GM18505 (cell line): ENCODE measurements around the gene OTC.

Experiments
- ATAC-seq: cut with Tn5 transposase; IDR thresholded peaks from one replicate; pipeline ENCODE4 v1.9.1; 2021; ENCODE audit not compliant: unreplicated experiment
- POLR2A ChIP-seq: IDR thresholded peaks from 4 replicates; pipeline ENCODE4 v1.6.1; 2011; ENCODE audit warnings: borderline replicate concordance; ENCODE audit not compliant: insufficient read depth, insufficient read length; ENCODE audit errors: extremely low read depth

OTC gene

GRCh38 chrX:38376747-38377146, 24.3 kb downstream of the OTC start:
- no peak for TF ChIP-seq POLR2A
- no peak for ATAC-seq

DNA sequence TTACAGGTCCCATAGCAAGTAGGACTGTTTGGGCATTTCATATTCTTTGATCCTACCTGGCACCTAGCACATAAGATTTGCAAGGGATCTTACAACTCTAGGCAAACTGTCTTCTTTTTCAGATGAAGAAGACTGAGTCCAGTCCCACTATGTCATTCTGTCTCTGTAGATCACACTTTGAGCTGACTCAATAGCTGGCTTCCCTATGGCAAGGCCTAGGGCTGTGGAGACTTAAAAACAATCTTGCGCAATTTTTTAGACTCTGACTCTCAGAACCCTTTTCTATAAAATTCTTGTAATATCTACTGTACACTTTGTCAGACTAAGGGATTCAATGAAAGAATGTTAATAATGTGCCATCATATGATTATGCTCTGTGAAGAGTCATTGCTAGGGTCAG, 26.7 kb downstream of the OTC start:
- no peak for ATAC-seq

GRCh38 chrX:38382663-38383062, 30.3 kb downstream of the OTC start:
- no peak for TF ChIP-seq POLR2A
- no peak for ATAC-seq

More for the DNA sequence above, 26.7 kb downstream of the OTC start:
- no peak for TF ChIP-seq POLR2A

GRCh38 chrX:38400389-38400910, 48.0 kb downstream of the OTC start:
- ATAC-seq, result no peak
- no peak for TF ChIP-seq POLR2A

DNA sequence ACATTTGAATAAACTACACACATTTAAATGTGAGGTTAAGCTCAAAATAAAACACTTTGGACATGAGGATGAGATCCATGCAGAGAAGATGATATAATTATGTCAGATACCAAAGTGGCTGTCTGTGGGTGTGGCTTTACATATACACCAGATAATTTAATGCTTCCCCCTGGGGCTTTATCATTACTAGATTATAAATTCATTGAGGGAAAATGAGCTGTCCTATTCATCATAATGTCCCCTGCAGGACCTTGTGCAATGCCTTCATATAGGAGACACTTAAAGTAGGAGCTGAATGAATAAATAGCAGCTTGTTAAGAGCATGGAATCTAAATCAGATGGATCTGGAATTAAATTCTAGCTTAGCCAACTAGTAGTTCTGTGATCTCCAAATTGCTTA, 49.7 kb downstream of the OTC start:
- TF ChIP-seq POLR2A, result no peak
- no peak for ATAC-seq

GRCh38 chrX:38403834-38404233, 51.4 kb downstream of the OTC start:
- ATAC-seq, result no peak
- no peak for TF ChIP-seq POLR2A

DNA sequence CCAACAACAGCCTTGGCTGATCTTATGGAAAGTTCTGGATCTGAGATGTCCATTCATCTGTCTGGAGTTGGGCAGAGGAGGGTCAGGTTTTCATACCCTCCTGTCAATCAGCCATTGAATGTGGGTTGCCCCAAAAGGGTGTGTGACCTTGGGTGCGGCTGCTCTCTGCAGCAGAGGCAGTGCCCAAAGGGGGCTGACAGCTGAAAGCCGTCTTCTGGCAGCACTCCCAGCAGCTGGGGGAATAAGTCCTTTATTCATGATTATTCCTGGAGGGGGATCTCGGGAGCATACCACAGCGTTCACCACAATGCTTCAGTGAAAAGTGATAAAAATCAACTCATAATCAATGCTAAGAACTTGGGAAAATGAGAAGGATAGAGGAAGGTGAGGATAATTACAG, 54.7 kb downstream of the OTC start:
- ATAC-seq, result no peak
- TF ChIP-seq POLR2A, result no peak

- TF ChIP-seq POLR2A, result no peak
- ATAC-seq, result no peak
Measured at GRCh38 chrX:38409289-38409688, 56.9 kb downstream of the OTC start.

DNA sequence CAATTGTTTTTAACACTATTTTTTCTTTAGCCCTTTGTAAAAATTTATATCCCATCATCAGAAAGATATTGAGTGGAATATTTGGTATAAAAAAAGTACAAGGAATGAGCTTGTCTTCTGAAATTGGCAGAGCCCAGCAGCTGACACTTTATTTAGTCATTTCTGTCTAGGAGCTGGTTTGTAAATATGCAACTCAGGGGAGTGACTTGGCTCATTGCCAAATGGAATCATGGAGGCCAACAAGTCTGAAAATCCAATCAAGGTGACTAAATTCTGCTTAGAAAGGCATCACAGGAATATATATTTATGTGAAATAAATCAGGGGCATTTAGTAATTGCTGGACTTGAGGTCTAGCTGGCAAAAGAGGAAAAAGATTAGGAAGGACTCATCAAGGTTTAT, 74.4 kb downstream of the OTC start:
- TF ChIP-seq POLR2A, result no peak
- no peak for ATAC-seq

DNA sequence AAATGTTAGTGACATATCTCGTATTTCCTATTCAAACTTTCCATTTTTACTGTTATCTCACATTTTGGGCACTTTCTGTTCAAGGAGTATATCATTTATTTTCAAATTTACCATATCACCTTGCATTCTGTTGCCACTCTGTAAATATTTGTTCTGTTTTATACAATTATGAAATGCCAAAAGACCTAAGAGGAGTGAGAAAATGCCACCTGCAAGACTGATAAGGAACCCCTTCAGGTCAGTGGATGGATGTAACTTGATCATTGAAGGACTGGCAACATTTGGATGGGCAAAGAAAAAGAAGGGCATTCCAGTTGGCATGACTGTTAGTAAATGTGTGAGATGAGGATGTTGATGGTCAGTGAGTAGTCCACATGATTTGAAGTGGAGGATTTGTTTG, 79.1 kb downstream of the OTC start:
- no peak for ATAC-seq
- no peak for TF ChIP-seq POLR2A

GRCh38 chrX:38435130-38435529, 82.7 kb downstream of the OTC start:
- TF ChIP-seq POLR2A, result no peak
- ATAC-seq, result no peak

DNA sequence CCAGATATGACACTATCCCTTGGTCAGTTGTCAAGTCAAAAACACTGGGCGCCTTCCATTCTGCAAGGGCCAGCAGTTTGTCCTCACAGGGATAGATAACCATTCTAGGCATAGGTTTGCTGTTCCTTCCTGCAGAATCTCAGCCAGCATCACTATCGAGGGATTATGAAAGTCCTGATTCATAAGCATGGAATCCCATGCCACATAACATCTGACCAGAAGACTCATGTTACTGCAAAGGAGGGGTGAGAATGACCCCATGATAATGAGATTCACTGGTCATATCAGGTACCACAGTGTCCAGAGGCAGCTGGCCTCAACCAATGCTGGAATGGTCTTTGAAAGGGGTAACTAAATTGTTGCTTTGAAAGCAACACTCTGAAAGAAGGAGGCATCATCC, 84.7 kb downstream of the OTC start:
- ATAC-seq, result no peak
- TF ChIP-seq POLR2A, result no peak

DNA sequence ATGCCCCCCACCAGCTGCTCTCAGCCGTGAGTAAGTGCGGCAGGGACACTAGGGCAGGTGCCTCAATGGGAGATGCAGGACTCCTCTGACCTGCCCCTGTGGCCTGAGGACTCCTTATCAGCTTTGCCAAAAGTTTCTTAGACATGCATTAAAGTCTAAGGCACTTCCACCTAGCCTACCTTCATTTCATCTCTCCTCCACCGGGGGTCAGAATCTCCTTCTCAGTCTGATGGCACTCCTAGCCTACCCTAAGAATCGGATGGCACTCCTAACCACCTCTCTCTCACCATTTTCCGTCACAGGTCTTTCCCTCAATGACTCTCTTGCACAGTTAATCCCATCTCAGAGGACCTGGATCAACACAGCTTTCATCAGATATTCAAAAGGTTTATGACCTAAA, 85.9 kb downstream of the OTC start:
- ATAC-seq, result no peak
- TF ChIP-seq POLR2A, result no peak

DNA sequence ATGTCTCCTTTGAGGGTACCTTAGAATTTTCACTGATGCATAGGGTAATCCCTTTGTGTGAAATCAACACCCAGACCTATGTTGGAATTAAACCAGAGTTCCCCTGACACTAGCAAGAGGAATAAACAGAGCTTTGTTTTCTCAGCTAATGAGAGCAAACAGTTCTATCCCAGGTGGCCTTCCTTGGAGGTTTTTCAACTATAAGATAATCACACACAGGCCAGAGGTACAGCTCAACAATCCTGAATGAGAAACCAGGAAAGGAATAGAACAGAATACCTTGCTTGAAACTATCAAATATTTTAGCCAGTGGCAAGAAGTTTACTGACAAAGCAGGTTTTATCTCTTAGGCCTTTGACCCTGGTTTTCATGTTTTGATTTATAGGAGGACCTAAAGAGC, 100.2 kb downstream of the OTC start:
- TF ChIP-seq POLR2A, result no peak
- no peak for ATAC-seq

DNA sequence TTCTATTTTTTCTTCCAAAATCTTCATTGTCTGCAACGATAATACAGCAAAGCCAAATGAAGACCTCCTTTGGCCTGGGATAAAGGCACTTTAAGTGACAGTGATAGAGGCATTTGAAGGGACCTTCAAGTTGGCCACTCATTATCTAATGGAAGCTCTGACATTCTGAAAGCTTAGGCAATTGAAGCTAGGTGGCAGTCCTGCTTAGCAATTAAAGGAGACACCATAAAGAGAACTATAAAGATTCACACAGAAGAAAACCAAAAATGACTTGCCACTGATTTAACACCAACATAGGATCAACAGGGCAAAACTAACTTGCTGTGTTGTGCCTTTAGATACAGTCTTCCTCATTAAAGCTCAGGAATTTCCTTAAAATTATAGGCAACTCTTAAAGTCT, 105.7 kb downstream of the OTC start:
- ATAC-seq, result no peak
- TF ChIP-seq POLR2A, result no peak
